K562 (cell line): ENCODE measurements around the gene UBXN6. TPM values are rescaled to one million over a fixed set of nuclear protein-coding genes. Genes with fewer than 3 reads are reported as not detected.

Experiments used
- AFF1 ChIP-seq, 2 experiments: fragments of 450-650 bp; IDR thresholded peaks; 2 replicates each; pipeline ENCODE4 v1.6.1; 2018; ENCODE audit warnings: mild to moderate bottlenecking in 2 of 2, low read depth in 1 of 2; ENCODE audit not compliant: partially characterized antibody in 2 of 2
- CBFA2T3 ChIP-seq: fragments of 450-650 bp; IDR thresholded peaks from 2 replicates; pipeline ENCODE4 v1.6.1; 2017
- ESRRA ChIP-seq: fragments of 450-650 bp; IDR thresholded peaks from 2 replicates; pipeline ENCODE4 v1.6.1; 2014; ENCODE audit warnings: low read depth, mild to moderate bottlenecking, moderate library complexity, borderline replicate concordance
- GABPB1 ChIP-seq: sonication (generic); formaldehyde crosslinking; IDR thresholded peaks from 2 replicates; pipeline ENCODE4 v1.8.0; 2022; ENCODE audit warnings: mild to moderate bottlenecking, missing genetic modification reagents
- HEY1 ChIP-seq: fragments of 250-450 bp; sonication (Bioruptor Pico); IDR thresholded peaks from 2 replicates; pipeline ENCODE4 v1.5.0; 2020; ENCODE audit warnings: mild to moderate bottlenecking, moderate library complexity, borderline replicate concordance
- HMBOX1 ChIP-seq: sonication (generic); IDR thresholded peaks from 2 replicates; pipeline ENCODE4 v1.6.1; 2016
- NR2C1 ChIP-seq, 2 experiments: fragments of 450-650 bp; IDR thresholded peaks; 2 replicates each; pipeline ENCODE4 v1.6.1; 2017; ENCODE audit warnings: mild to moderate bottlenecking in 2 of 2, antibody characterized with exemption in 1 of 2, inconsistent platforms in 1 of 2, missing compliant biosample characterization in 1 of 2, missing genetic modification characterization in 1 of 2
- PHF8 ChIP-seq: fragments of 200-600 bp; sonication (generic); IDR thresholded peaks from 2 replicates; pipeline ENCODE4 v1.6.1; 2012; ENCODE audit warnings: mixed run types, mild to moderate bottlenecking, inconsistent platforms, low read length, moderate library complexity, borderline replicate concordance
- POLR2H ChIP-seq: IDR thresholded peaks from 2 replicates; pipeline ENCODE4 v1.6.1; 2016; ENCODE audit warnings: missing genetic modification characterization, low read depth, mild to moderate bottlenecking, control low read depth, missing compliant biosample characterization, moderate library complexity
- RUNX1 ChIP-seq: sonication (generic); IDR thresholded peaks from 2 replicates; pipeline ENCODE4 v1.6.1; 2016; ENCODE audit warnings: antibody characterized with exemption, low read depth
- SLC30A9 ChIP-seq: fragments of 250-450 bp; sonication (Bioruptor Pico); IDR thresholded peaks from 2 replicates; pipeline ENCODE4 v1.8.0; 2022; ENCODE audit warnings: mild to moderate bottlenecking, moderate library complexity
- SRSF1 ChIP-seq: fragments of 200-400 bp; formaldehyde crosslinking; IDR thresholded peaks from 2 replicates; pipeline ENCODE4 v1.6.1; 2017; ENCODE audit warnings: mild to moderate bottlenecking, low read depth, low read length, moderate library complexity
- ZBTB5 ChIP-seq: fragments of 450-650 bp; IDR thresholded peaks from 2 replicates; pipeline ENCODE4 v1.6.1; 2017; ENCODE audit warnings: antibody characterized with exemption
- ZFX ChIP-seq: sonication (generic); formaldehyde crosslinking; IDR thresholded peaks from 2 replicates; pipeline ENCODE4 v1.8.0; 2022; ENCODE audit warnings: mild to moderate bottlenecking, missing genetic modification reagents, moderate library complexity
- ZNF121 ChIP-seq: sonication (generic); formaldehyde crosslinking; conservative IDR thresholded peaks from 2 replicates; pipeline ENCODE4 v1.8.0; 2022; ENCODE audit warnings: missing genetic modification reagents
- ZSCAN32 ChIP-seq: fragments of 450-650 bp; formaldehyde crosslinking; IDR thresholded peaks from 2 replicates; pipeline ENCODE4 v1.4.0; 2020; ENCODE audit warnings: mild to moderate bottlenecking, moderate library complexity
- polyA plus RNA-seq, 8 experiments: library from polyadenylated mRNA; depleted of rRNA in 4 of 8; stranded (reverse) in 5 of 8; unstranded in 3 of 8; fragments of >200 nt; fragmentation: Nextera tagmentation in 2 of 8; fragmentation: Illumina TruSeq in 1 of 8; extraction: Ambion mirVana in 2 of 8; extraction: Trizol in 1 of 8; gene quantifications; 2 replicates each; pipeline versions ENCODE4 v1.2.1 to v1.2.3, GENCODE V29; 2011 to 2014; ENCODE audit warnings: inconsistent platforms in 1 of 8, missing spikeins in 1 of 8
- total RNA-seq, 7 experiments: library from RNA; depleted of rRNA in 6 of 7; stranded (reverse); fragments of >200 nt in 6 of 7; fragmentation: Illumina TruSeq in 2 of 7; extraction: Trizol in 2 of 7; gene quantifications; 2 replicates each; pipeline versions ENCODE4 v1.2.1 to v1.2.3, GENCODE V29; 2011 to 2021; ENCODE audit warnings: low replicate concordance in 1 of 7
- TF ChIP-seq, protein P1 (sequence below): fragments of 250-450 bp; sonication (Bioruptor Pico); IDR thresholded peaks from 2 replicates; pipeline ENCODE4 v1.8.0; 2022; ENCODE audit warnings: moderate library complexity, mild to moderate bottlenecking, inconsistent platforms

Gene UBXN6
- total and polyA plus RNA-seq, 9 of the 15 experiments (the other 6 are each of a cell fraction or from before 2014, with no cell fraction given), result 0.48 to 90.2 (median 29.5) TPM

GRCh38 chr19:4454747-4455718 lies 2.6 kb downstream of the UBXN6 start (continued):
- TF ChIP-seq SRSF1 (no peak), CBFA2T3 (peak; percentile 76), RUNX1 (no peak), ZNF121 (CRISPR knock-in tag) (no peak), PHF8 (no peak), GABPB1 (CRISPR knock-in tag) (no peak), ZBTB5 (no peak), ESRRA (no peak), NR2C1 (IDR thresholded peaks at IDR 0.05) (no peak), NR2C1 (tag; IDR thresholded peaks at IDR 0.05) (no peak), AFF1 (IDR thresholded peaks at IDR 0.05; ENCODE audit: low read depth in 1 of 2, partially characterized antibody in 2 of 2) (no peak), HMBOX1 (peak; percentile 88), ZFX (CRISPR knock-in tag) (no peak), HEY1 (CRISPR knock-in tag) (no peak), POLR2H (tag) (no peak), SLC30A9 (CRISPR knock-in tag) (no peak), ZSCAN32 (no peak)
- TF ChIP-seq, protein P1, sequence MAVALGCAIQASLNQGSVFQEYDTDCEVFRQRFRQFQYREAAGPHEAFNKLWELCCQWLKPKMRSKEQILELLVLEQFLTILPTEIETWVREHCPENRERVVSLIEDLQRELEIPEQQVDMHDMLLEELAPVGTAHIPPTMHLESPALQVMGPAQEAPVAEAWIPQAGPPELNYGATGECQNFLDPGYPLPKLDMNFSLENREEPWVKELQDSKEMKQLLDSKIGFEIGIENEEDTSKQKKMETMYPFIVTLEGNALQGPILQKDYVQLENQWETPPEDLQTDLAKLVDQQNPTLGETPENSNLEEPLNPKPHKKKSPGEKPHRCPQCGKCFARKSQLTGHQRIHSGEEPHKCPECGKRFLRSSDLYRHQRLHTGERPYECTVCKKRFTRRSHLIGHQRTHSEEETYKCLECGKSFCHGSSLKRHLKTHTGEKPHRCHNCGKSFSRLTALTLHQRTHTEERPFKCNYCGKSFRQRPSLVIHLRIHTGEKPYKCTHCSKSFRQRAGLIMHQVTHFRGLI, result no peak
